Osteoblast (primary cell): ENCODE measurements around the gene TM7SF2. TPM values are rescaled to one million over a fixed set of nuclear protein-coding genes. Genes with fewer than 3 reads are reported as not detected.

Experiments used
- DNase-seq: peaks from one replicate; pipeline ENCODE4 v3.0.0; 2011; ENCODE audit warnings: low spot score, mixed read lengths; ENCODE audit not compliant: insufficient read length; ENCODE audit errors: missing footprints
- H2AFZ ChIP-seq: 2 replicates; pipeline ENCODE4 v1.6.0; 2011; ENCODE audit warnings: mild to moderate bottlenecking, low read length
- H3K27ac ChIP-seq: 2 replicates; pipeline ENCODE4 v1.5.1; 2011; ENCODE audit warnings: mild to moderate bottlenecking, low read depth, low read length, moderate library complexity
- H3K27me3 ChIP-seq: 2 replicates; pipeline ENCODE4 v1.6.0; 2012; ENCODE audit warnings: mild to moderate bottlenecking, control low read depth, inconsistent platforms, low read length, moderate library complexity; ENCODE audit not compliant: insufficient read depth
- H3K36me3 ChIP-seq: 2 replicates; pipeline ENCODE4 v1.5.1; 2011; ENCODE audit warnings: mild to moderate bottlenecking, low read length, control low read depth, moderate library complexity; ENCODE audit not compliant: insufficient read depth
- H3K4me1 ChIP-seq: 2 replicates; pipeline ENCODE4 v1.5.1; 2011; ENCODE audit warnings: mild to moderate bottlenecking, low read length, control low read depth, moderate library complexity; ENCODE audit not compliant: insufficient read depth
- H3K4me2 ChIP-seq: 2 replicates; pipeline ENCODE4 v1.6.0; 2011; ENCODE audit warnings: mild to moderate bottlenecking, low read length; ENCODE audit not compliant: insufficient read depth
- H3K4me3 ChIP-seq: fragments of 200-600 bp; sonication (generic); 3 replicates; pipeline ENCODE4 v1.5.1; 2012; ENCODE audit warnings: mild to moderate bottlenecking, low read length, inconsistent platforms; ENCODE audit not compliant: insufficient read depth
- H3K79me2 ChIP-seq: 2 replicates; pipeline ENCODE4 v1.6.0; 2012; ENCODE audit warnings: mild to moderate bottlenecking, low read length, control low read depth, inconsistent platforms; ENCODE audit not compliant: insufficient read depth
- H3K9me3 ChIP-seq: 2 replicates; pipeline ENCODE4 v1.5.1; 2011; ENCODE audit warnings: low read depth, low read length, control low read depth
- H4K20me1 ChIP-seq: 2 replicates; pipeline ENCODE4 v1.6.0; 2012; ENCODE audit warnings: mild to moderate bottlenecking, low read length, control low read depth; ENCODE audit not compliant: insufficient read depth
- total RNA-seq: library from RNA; depleted of rRNA; stranded (reverse); fragments of >200 nt; gene quantifications from 2 replicates; pipeline ENCODE4 v1.2.3, GENCODE V29; 2012
- TF ChIP-seq, protein P1 (sequence below): IDR thresholded peaks from 2 replicates; pipeline ENCODE4 v1.5.1; 2011; ENCODE audit warnings: mild to moderate bottlenecking, low read depth, low read length, moderate library complexity; ENCODE audit errors: extremely low read depth

TM7SF2 gene
- total RNA-seq, 1 donor: 10.1 TPM

DNA sequence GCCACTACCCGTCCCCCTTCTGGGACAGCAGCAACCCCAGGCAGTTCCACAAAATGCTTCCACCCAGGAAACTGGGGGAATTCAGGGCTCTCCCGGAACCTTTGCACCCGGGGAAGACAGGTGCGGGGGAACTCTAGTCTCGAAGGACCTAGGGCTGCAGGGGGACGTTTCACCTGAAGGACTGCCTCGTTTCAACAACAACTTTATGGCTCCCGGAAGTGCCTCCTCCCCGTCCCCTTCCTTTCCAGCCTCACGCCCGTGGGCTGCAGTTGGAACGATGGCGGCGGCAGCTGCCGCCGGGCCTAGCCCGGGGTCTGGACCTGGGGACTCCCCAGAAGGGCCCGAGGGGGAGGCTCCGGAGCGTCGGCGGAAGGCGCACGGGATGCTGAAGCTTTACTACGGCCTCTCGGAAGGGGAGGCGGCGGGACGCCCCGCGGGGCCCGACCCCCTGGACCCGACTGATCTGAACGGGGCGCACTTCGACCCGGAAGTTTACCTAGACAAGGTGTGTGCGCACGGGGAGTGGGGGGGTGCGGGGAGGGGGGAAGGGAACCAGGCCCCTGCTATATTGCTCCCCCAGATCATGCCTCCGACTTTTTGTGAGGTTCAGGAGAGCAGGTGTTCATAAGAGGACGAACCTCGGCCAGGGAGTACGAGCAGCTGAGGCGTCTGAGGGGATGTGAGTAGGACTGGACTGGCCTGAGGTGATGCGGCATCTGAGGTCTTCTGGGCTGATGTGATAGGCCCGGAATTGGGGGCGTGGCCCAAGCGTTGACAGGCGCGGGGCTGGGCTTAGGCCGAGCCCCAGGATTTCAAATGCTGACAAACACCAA is 15.5 kb upstream of the TM7SF2 start, which contains the start of gene VPS51:
Gene VPS51, plus strand, starts transcription at position 241 of the 833 bp plus-strand sequence. Its CDS starts 37 bp downstream, at position 278.
- H4K20me1 ChIP-seq: peaks cover 2% of the 10 kb centered on the region
- H3K79me2 ChIP-seq: peaks cover 22% of the 10 kb centered on the region
- H3K27me3 ChIP-seq: no peaks in the 10 kb centered on the region
- peak within 1 kb of the TSS; percentile 61 for H3K27ac ChIP-seq
- H3K4me1 ChIP-seq: peaks cover 5% of the 10 kb centered on the region
- peak; percentile 97 for DNase-seq
- peak within 1 kb of the TSS; percentile 78 for H3K4me3 ChIP-seq
- TF ChIP-seq, protein P1, sequence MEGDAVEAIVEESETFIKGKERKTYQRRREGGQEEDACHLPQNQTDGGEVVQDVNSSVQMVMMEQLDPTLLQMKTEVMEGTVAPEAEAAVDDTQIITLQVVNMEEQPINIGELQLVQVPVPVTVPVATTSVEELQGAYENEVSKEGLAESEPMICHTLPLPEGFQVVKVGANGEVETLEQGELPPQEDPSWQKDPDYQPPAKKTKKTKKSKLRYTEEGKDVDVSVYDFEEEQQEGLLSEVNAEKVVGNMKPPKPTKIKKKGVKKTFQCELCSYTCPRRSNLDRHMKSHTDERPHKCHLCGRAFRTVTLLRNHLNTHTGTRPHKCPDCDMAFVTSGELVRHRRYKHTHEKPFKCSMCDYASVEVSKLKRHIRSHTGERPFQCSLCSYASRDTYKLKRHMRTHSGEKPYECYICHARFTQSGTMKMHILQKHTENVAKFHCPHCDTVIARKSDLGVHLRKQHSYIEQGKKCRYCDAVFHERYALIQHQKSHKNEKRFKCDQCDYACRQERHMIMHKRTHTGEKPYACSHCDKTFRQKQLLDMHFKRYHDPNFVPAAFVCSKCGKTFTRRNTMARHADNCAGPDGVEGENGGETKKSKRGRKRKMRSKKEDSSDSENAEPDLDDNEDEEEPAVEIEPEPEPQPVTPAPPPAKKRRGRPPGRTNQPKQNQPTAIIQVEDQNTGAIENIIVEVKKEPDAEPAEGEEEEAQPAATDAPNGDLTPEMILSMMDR: no peak
- no peaks in the 10 kb centered on the region for H3K9me3 ChIP-seq
- peak within 1 kb of the TSS; percentile 78 for H3K4me2 ChIP-seq
- H3K36me3 ChIP-seq: no peaks in the 10 kb centered on the region
- H2AFZ ChIP-seq: peak within 1 kb of the TSS; percentile 92

DNA sequence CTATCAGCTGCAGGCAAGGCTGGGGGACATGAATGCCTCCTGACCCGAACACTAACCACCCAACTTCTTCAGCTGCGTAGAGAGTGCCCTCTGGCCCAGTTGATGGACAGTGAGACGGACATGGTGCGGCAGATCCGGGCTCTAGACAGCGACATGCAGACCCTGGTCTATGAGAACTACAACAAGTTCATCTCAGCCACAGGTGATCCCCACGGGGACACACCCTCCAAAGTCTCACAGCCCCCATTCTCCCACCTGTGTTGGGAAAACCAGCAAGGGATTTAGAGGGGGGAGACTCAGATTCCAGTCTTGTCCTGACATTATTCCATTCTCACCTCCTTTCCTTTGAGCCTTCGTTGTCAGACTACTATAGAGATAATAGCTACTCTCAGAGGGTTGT is 14.7 kb upstream of the TM7SF2 start:
- no peak overlapping the region for H3K27ac ChIP-seq
- H3K27me3 ChIP-seq: no peaks in the 10 kb centered on the region
- peaks cover 22% of the 10 kb centered on the region for H3K79me2 ChIP-seq
- peak overlapping the region; percentile 78 for H3K4me2 ChIP-seq
- TF ChIP-seq, protein P1: no peak
- no peaks in the 10 kb centered on the region for H3K9me3 ChIP-seq
- H3K4me1 ChIP-seq: peaks cover 8% of the 10 kb centered on the region
- H2AFZ ChIP-seq: no peak overlapping the region
- peaks cover 5% of the 10 kb centered on the region for H4K20me1 ChIP-seq
- H3K36me3 ChIP-seq: no peaks in the 10 kb centered on the region
- DNase-seq: peak; percentile 58
- H3K4me3 ChIP-seq: peak overlapping the region; percentile 78

DNA sequence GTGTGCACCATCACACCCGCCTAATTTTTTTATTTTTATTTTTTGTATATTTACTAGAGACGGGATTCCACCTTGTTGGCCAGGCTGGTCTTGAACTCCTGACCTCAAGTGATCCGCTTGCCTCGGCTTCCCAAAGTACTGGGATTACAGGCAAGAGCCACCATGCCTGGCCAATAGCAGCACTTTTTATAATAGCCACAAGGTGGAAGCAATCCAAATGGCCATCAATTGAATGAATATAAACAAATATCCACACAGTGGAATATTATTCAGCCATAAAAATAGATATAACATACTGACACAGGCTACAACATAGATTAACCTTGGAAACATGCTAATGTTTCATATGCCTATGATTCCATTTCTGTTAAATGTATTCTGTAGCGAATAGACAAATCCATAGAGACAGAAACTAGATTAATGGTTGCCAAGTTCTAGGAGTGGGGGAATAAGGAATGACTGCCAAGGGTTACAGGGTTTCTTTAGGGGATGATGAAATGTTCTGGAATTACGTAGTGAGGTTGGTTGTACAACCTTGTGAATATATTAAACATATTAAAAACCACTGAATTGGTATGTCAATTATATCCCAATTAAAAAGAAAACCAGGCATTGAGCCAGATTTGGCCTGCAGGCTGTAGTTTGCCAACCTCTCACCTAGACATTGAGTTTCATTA is 10.9 kb upstream of the TM7SF2 start:
- DNase-seq: no peak
- Histone ChIP-seq H2AFZ (no peak overlapping the region), H3K27ac (no peak overlapping the region), H3K27me3 (no peaks in the 10 kb centered on the region), H3K4me2 (no peak overlapping the region), H4K20me1 (peaks cover 5% of the 10 kb centered on the region), H3K9me3 (no peaks in the 10 kb centered on the region), H3K4me3 (no peak overlapping the region), H3K4me1 (peaks cover 14% of the 10 kb centered on the region), H3K79me2 (peaks cover 39% of the 10 kb centered on the region), H3K36me3 (no peaks in the 10 kb centered on the region)
- TF ChIP-seq, protein P1: peak; percentile 5
